ENCODE results near the gene LRRC8E. TPM values are rescaled to one million over a fixed set of nuclear protein-coding genes. Genes with fewer than 3 reads are reported as not detected.

The LRRC8E gene
- total and polyA plus RNA-seq, 8 donors = 2.6 to 6.1 (median 4.7) TPM

DNA sequence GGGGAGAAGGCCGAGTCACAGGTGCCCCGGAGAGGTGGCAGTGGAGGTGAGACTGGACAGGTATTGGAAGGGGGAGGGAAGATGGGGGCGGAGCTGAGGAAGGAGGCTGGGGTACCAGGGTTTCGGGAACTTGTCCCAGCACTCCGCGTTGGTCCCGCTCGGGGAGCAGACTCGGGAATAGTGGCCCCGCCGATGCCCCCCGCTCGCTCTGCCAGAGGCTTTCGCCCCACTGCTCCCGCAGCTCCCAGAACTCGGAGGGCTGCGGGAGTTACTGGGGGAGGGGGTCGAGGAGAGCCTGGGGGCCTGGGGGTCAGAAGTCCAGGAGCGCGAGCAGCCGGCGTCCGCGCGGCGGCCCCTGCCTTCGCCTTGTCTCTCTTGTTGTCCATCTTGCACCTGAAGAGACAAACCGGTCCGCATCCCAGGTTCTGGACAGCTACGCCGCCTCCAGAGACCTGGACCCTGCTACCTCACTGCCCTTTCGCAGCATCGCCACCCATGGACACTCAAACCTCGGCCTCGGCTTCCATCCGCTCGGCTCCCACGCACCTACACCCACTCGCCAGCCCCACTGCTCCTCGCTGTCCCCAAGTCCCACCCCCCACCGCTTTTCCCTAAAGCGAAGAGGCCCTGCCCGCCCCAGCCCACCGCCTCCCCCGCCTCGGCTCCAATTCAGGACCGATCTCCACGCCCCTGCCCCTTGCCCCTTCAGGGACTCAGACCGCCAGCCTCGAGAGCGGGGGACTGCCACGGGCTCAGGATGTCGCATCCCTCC, 14.8 kb upstream of the LRRC8E start:
- no peak overlapping the region for H3K27ac ChIP-seq
- TF ChIP-seq, protein P1, sequence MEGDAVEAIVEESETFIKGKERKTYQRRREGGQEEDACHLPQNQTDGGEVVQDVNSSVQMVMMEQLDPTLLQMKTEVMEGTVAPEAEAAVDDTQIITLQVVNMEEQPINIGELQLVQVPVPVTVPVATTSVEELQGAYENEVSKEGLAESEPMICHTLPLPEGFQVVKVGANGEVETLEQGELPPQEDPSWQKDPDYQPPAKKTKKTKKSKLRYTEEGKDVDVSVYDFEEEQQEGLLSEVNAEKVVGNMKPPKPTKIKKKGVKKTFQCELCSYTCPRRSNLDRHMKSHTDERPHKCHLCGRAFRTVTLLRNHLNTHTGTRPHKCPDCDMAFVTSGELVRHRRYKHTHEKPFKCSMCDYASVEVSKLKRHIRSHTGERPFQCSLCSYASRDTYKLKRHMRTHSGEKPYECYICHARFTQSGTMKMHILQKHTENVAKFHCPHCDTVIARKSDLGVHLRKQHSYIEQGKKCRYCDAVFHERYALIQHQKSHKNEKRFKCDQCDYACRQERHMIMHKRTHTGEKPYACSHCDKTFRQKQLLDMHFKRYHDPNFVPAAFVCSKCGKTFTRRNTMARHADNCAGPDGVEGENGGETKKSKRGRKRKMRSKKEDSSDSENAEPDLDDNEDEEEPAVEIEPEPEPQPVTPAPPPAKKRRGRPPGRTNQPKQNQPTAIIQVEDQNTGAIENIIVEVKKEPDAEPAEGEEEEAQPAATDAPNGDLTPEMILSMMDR (IDR thresholded peaks at IDR 0.05) = no peak
- H3K4me1 ChIP-seq = no peaks in the 10 kb centered on the region
- FAIRE-seq (no peak), ATAC-seq (no peak), DNase-seq (peak in 4 of 6 donors; percentile 34 to 83 (median 62))
- H3K4me3 ChIP-seq = peak overlapping the region; percentile 23 to 51 (median 40)
- no peaks in the 10 kb centered on the region for H3K27me3 ChIP-seq
- no peaks in the 10 kb centered on the region for H3K36me3 ChIP-seq
- 42 to 53% methylated on average over 38 to 53 of the region's 53 CpGs for WGBS, 2 donors
- H3K9me3 ChIP-seq = no peaks in the 10 kb centered on the region
- intact Hi-C loops (cut with DNase I) = no loop called here

DNA sequence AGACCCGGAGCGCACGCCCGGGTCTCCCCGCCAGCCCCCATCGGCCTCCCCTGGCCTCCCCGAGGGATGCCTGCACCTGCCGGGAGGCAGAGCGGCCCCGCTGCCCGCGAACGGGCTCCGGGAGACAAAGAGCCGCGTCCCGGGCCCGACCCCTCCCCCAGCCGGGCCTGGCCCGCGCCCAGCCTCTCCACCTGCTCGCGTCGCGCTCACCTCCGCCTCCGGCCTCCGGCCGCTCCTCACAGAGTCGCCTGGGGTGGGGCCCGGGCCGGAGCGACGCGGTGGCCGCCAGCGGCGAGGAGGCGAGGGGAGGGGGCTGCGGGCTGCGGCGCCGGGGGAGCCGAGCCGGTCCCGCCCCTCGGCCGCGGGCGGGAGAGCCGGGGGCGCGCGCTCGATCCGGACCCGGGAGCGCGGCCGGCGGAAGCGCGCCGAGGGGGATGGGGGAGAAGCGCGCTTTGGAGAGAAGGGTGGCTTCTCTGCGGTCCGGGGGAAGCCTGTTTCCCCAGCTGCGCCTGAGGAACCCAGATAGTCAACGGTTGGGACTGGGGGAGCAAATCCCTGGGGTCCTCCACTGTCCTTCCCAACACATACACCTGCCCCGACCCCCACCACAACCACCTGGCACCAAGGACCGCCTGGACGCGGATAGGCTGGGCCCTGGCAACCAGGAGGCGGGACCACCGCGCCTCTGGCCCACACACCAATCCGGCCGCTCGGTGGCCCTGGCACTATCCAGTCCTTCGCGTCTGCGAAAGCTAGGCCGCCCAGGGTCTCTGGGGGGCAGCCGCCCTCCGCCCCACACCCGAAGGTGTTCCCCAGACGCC, 14.0 kb upstream of the LRRC8E start, which contains the start of gene PRR36:
Gene PRR36, minus strand, starts transcription at position 315 of the 821 bp plus-strand sequence. CDS start 701 bp downstream, outside the sequence.
- DNase-seq = peak; percentile 57 to 91 (median 79)
- Histone ChIP-seq H3K4me3 (peak within 1 kb of the TSS; percentile 23 to 51 (median 40)), H3K9me3 (no peaks in the 10 kb centered on the region), H3K27me3 (no peaks in the 10 kb centered on the region), H3K4me1 (no peaks in the 10 kb centered on the region), H3K27ac (no peak within 1 kb of the TSS), H3K36me3 (no peaks in the 10 kb centered on the region)
- intact Hi-C loops (cut with DNase I) = no loop called here
- WGBS, 2 donors = 2% methylated on average over 57 to 88 of the region's 88 CpGs
- FAIRE-seq = no peak
- TF ChIP-seq, protein P1 (IDR thresholded peaks at IDR 0.05) = no peak
- ATAC-seq = peak; percentile 26 to 67 (median 48)

DNA sequence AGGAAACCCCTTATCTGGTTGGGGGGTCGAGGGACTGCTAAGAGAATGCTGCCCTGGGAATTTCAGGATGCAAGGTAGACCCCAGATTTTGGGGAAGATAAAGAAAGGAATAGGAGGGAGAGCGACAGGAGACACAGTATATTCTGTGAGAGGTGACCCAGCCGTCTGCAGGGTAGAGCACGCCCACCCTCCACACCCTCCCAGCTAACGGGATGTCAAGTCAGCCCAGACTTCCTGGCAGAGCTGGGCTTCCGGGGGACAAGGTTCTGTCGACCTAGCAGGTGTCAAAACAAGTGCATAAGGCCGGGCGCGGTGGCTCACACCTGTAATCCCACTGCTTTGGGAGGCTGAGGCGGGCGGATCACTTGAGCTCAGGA, 13.4 kb upstream of the LRRC8E start:
- TF ChIP-seq, protein P1 (IDR thresholded peaks at IDR 0.05) = no peak
- WGBS, 2 donors = 51 to 56% methylated on average over 12 of the region's 12 CpGs
- DNase-seq = peak in 1 of 6 donors; percentile 45

DNA sequence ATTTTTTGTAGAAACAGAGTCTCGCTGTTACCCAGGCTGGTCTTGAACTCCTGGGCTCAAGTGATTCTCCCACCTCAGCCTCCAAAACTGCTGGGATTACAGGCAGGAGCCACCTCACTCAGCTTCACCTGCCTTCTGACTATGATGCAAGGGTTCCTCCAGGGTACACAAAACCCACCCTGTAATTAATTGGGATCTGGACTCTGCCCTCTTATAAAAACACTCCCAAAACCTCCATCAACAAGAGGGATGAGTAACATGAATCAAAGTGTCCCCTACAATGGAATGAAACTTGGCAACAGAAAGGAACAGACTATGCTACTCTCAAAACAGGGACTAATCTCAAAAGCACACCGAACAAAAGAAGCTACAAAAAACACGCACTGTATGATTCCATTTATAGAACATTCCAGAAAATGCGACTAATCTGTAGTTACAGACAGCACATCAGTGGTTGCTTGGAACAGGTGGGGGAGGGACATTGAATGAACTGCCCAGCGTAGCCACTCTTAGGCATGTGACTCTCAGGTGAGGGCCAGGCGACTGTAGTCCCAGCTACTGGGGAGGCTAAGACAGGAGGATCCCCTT, 11.0 kb upstream of the LRRC8E start:
- 62 to 77% methylated on average over 6 of the region's 6 CpGs for WGBS, 2 donors
- H3K27ac ChIP-seq = no peak overlapping the region
- H3K4me1 ChIP-seq = no peaks in the 10 kb centered on the region
- FAIRE-seq (no peak), ATAC-seq (no peak), DNase-seq (no peak)
- TF ChIP-seq, protein P1 (IDR thresholded peaks at IDR 0.05) = no peak
- no peaks in the 10 kb centered on the region for H3K27me3 ChIP-seq
- H3K4me3 ChIP-seq = no peak overlapping the region
- intact Hi-C loops (cut with DNase I) = no loop called here
- no peaks in the 10 kb centered on the region for H3K36me3 ChIP-seq
- H3K9me3 ChIP-seq = no peaks in the 10 kb centered on the region

More for the DNA sequence above, 13.4 kb upstream of the LRRC8E start:
- Histone ChIP-seq H3K9me3 (no peaks in the 10 kb centered on the region), H3K36me3 (no peaks in the 10 kb centered on the region), H3K4me1 (no peaks in the 10 kb centered on the region), H3K27ac (no peak overlapping the region), H3K27me3 (no peaks in the 10 kb centered on the region), H3K4me3 (peak overlapping the region in 3 of 4 donors; percentile 26 to 51 (median 50))
- FAIRE-seq (no peak), ATAC-seq (no peak)
- intact Hi-C loops (cut with DNase I) = no loop called here

Measured in pancreas (tissue), 10 donors.